ENCODE measurements around the gene CNBD2. TPM values are rescaled to one million over a fixed set of nuclear protein-coding genes. Genes with fewer than 3 reads are reported as not detected.

The CNBD2 gene
- total and polyA plus RNA-seq, 4 donors = 1.7 to 13.6 (median 5.4) TPM

GRCh38 chr20:35975576-35976373 lies 7.4 kb downstream of the CNBD2 start:
- Histone ChIP-seq H3K9ac (ENCODE audit: insufficient read depth in 1 of 2, low read length in 2 of 2) (peak overlapping the region in 1 of 2 donors; percentile 44), H3K27me3 (ENCODE audit: control insufficient read depth in 3 of 3, insufficient read depth in 3 of 3, low read length in 2 of 3) (no peaks in the 10 kb centered on the region), H3K36me3 (ENCODE audit: control insufficient read depth in 4 of 4, insufficient read depth in 4 of 4, low read length in 4 of 4) (no peaks in the 10 kb centered on the region), H3K27ac (ENCODE audit: low read depth in 1 of 2, low read length in 1 of 2) (no peak overlapping the region), H3K4me1 (ENCODE audit: control insufficient read depth in 5 of 5, insufficient read depth in 5 of 5, low read length in 5 of 5) (peaks cover 0 to 30% (median 6%) of the 10 kb centered on the region in 5 donors), H3K9me3 (ENCODE audit: control insufficient read depth in 4 of 4, insufficient read depth in 3 of 4, low read length in 3 of 4) (peaks cover 0 to 2% (median 0%) of the 10 kb centered on the region in 4 donors), H3K4me3 (no peak overlapping the region)
- DNase-seq (peak; percentile 79 to 95 (median 90)), ATAC-seq (ENCODE audit: insufficient read depth, low FRiP score) (no peak)
- TF ChIP-seq CTCF (IDR thresholded peaks at IDR 0.05; ENCODE audit: control extremely low read depth, extremely low read depth) = no peak
- WGBS, 2 donors = 73 to 74% methylated on average over 8 to 9 of the region's 9 CpGs

GRCh38 chr20:35978041-35978513 lies 9.7 kb downstream of the CNBD2 start:
- no peaks in the 10 kb centered on the region for H3K36me3 ChIP-seq (ENCODE audit: control insufficient read depth in 4 of 4, insufficient read depth in 4 of 4, low read length in 4 of 4)
- peaks cover 0 to 27% (median 6%) of the 10 kb centered on the region in 5 donors for H3K4me1 ChIP-seq (ENCODE audit: control insufficient read depth in 5 of 5, insufficient read depth in 5 of 5, low read length in 5 of 5)
- DNase-seq = peak in 2 of 3 donors; percentile 54 to 82
- no peak overlapping the region for H3K27ac ChIP-seq (ENCODE audit: low read depth in 1 of 2, low read length in 1 of 2)
- H3K9me3 ChIP-seq (ENCODE audit: control insufficient read depth in 4 of 4, insufficient read depth in 3 of 4, low read length in 3 of 4) = no peaks in the 10 kb centered on the region
- no peak for TF ChIP-seq CTCF (IDR thresholded peaks at IDR 0.05; ENCODE audit: control extremely low read depth, extremely low read depth)
- H3K9ac ChIP-seq (ENCODE audit: insufficient read depth in 1 of 2, low read length in 2 of 2) = no peak overlapping the region
- 70 to 77% methylated on average over 9 of the region's 9 CpGs for WGBS, 2 donors
- no peak for ATAC-seq (ENCODE audit: insufficient read depth, low FRiP score)
- H3K4me3 ChIP-seq = no peak overlapping the region
- no peaks in the 10 kb centered on the region for H3K27me3 ChIP-seq (ENCODE audit: control insufficient read depth in 3 of 3, insufficient read depth in 3 of 3, low read length in 2 of 3)

- DNase-seq = no peak
- no peaks in the 10 kb centered on the region for H3K36me3 ChIP-seq (ENCODE audit: control insufficient read depth in 4 of 4, insufficient read depth in 4 of 4, low read length in 4 of 4)
- no peaks in the 10 kb centered on the region for H3K27me3 ChIP-seq (ENCODE audit: control insufficient read depth in 3 of 3, insufficient read depth in 3 of 3, low read length in 2 of 3)
- H3K27ac ChIP-seq (ENCODE audit: low read depth in 1 of 2, low read length in 1 of 2) = no peak overlapping the region
- WGBS, 2 donors = 77 to 81% methylated on average over 5 of the region's 5 CpGs
- H3K9me3 ChIP-seq (ENCODE audit: control insufficient read depth in 4 of 4, insufficient read depth in 3 of 4, low read length in 3 of 4) = no peaks in the 10 kb centered on the region
- ATAC-seq (ENCODE audit: insufficient read depth, low FRiP score) = no peak
- H3K4me3 ChIP-seq = no peak overlapping the region
- no peak overlapping the region for H3K9ac ChIP-seq (ENCODE audit: insufficient read depth in 1 of 2, low read length in 2 of 2)
- H3K4me1 ChIP-seq (ENCODE audit: control insufficient read depth in 5 of 5, insufficient read depth in 5 of 5, low read length in 5 of 5) = peaks cover 0 to 27% (median 6%) of the 10 kb centered on the region in 5 donors
- no peak for TF ChIP-seq CTCF (IDR thresholded peaks at IDR 0.05; ENCODE audit: control extremely low read depth, extremely low read depth)
Measured at GRCh38 chr20:35979544-35979943, 11.2 kb downstream of the CNBD2 start.
